Kasumi-1 (cell line): ENCODE results near the gene ST3GAL5.
A peak's percentile ranks its signal among the peaks of the same experiment; 100 is the strongest.
"Not testable (repeated sequence)": the region's sequence is repeated elsewhere in the genome, so short reads cannot be mapped to it uniquely, and the experiment has no call there.

ENCODE experiments used
- DNase-seq, 2 experiments: peaks; one replicate each; lab custom pipeline; 2025; lab: John Stamatoyannopoulos, UW

Gene ST3GAL5

GRCh38 chr2:85888684-85889626 lies at the start of gene ST3GAL5:
TSS of gene ST3GAL5 (minus strand) at chr2:85888990. CDS start at chr2:85888905, 85 bp downstream.
- DNase-seq = peak; percentile 96 to 100

GRCh38 chr2:85938456-85938855 lies 49.7 kb upstream of the ST3GAL5 start:
- DNase-seq = no peak

DNA sequence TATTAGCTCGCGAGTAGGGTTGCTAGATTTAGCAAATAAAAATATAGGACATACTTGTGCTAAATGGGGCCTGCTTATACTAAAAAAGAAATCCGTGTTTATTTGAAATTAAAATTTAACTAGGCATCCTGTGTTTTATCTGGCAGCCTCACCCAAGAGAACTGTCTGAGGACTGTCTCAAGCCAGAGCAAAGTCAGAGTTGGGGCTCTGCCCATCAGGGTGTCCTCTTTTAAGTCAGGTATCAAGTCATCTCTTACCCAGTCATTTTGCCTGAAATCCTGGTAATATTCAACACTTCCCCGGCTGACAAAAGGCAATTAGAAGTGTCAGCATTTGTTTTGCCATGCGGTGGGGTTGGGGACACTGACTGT lies 48.3 kb upstream of the ST3GAL5 start:
- no peak for DNase-seq

DNA sequence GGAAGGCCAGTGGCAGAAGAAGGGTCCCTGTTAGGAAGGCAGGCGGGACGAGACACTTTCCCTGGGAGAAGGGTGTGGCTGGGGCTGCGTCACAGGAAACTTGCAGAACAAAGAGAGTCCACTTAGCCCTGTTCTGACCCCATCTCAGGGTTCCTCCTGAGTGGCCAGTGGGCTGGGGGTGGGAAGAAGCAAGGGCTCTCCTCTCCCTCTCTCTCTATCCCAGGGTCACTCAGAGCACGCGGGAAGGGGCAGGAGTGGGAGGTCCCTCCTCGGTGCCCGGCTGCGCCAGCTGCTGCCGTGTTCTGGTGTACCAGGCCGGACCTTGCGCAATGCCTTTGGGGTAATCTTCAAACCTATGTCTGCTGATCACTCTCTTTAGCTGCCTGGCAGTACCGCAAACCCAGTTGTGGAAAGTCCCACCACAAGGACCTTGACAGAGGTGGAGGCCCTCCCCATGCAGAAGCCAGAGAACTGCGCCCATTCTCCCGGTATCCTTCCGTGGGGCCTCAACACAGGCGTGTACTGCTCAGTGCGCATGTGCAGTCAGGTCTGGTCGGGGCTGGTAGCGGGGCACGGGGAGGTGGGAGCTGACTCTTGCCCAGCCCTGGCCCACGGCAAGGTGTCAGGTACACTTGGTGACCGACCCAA lies 47.8 kb upstream of the ST3GAL5 start:
- DNase-seq = no peak

DNA sequence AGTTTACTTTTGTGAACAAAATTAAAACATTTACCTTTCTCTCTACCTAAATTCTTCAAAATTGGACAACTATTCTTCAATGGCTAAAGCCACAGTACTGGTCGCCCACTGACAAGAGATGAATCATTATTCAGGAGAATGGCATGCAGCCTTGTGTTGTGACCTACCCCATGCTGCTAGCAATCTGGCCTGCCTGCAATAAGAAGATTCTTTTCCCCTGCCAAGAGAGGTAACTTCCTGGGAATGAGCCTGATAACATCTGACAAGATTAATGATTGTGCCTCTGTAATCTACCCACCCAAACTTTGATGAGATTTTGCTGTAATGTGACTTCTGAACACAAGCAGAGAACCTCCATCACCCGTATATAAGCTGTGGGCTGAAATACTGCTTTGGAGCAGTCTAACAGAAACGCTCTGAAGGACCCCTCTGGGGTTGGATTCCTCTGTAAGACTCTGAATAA lies 47.0 kb upstream of the ST3GAL5 start:
- no peak for DNase-seq

GRCh38 chr2:85935170-85935745 lies 46.5 kb upstream of the ST3GAL5 start:
- DNase-seq = no peak

GRCh38 chr2:85933753-85934594 lies 45.2 kb upstream of the ST3GAL5 start:
- DNase-seq = no peak

GRCh38 chr2:85931151-85931550 lies 42.4 kb upstream of the ST3GAL5 start:
- not testable (repeated sequence) for DNase-seq

DNA sequence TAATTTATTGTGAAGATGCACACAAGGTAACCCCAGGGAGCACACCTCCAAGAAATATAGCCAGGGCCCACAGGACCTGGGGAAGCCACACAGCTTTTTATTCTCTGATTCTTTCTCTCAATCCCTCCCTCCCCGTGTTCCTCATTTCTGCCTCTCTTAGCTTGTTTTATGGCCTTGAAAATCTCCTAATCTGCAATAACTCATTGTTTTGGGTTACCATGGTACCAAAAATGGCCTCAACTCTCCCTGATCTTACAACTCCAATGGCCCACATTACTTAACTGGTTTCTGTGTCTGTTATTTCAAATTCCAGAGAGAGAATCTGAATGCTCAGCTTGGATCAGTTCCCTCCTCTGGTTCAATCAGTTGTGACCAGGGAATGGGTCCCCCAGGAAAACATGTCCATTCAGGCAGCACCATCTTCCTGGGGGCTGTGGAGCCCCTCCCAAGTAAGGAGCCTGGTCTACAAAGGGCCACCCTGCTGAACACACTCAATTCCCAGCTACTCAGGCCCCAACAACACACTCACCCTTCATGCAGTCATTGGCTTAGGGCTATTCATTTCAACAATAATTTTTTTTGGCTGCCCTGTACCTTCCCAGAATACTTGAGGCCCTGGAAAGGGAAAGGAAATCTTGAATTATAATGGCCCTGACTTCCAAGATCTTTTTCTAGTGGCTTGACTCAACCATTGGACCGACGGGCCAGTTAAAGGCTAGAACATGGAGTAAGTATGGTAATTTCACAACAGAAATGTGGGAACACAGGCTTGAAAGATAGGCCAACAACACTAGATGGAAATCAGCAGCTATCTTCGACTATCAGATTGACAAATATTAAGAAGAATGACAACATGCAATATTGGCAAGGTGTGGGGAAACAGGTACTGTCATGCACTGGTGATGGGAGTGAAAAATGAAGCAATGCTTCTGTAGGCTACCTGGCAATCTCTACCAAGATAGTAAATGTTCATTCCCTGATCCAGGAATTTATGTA lies 41.6 kb upstream of the ST3GAL5 start:
- no peak for DNase-seq

DNA sequence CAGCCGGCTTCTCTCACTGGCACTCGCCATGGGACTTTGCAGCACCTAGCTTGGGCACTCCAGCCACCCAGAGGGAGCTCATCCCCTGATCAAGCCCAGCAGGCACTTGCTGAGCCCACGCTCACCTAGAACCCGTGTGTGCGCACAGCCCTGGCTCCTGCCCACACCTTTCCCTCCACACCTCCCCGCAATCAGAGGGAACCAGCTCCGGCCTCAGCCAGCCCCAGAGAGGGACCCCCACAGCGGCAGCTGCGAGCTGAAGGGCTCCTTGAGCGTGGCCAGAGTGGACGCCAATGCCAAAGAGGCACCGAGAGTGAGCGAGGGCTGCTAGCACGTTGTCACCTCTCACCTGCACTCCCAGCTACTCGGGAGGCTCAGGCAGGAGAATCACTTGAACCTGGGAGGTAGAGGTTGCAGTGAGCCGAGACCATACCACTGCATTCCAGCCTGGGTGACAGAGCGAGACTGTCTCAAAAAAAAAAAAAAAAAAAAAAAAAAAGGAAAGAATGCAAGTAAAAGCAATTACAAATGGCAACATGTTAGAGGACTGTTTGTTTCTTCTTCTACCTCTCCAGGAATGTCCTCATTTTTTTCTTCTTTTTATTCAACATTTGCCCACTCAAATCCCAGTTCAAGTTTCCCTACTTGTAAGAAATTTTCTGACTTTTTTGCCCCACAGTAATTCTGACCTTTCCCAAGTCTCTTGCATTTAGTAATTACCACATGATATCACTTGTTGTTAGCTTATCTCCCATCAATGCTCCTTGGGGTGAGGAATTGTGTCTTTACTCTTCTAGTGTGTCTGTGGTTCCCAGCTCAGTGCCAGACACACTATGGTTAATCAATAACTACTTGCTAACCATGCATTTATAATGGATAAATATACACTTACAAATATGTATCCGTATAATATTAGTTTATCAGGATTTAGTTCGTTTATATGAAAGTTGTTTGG lies 40.6 kb upstream of the ST3GAL5 start:
- DNase-seq = no peak

DNA sequence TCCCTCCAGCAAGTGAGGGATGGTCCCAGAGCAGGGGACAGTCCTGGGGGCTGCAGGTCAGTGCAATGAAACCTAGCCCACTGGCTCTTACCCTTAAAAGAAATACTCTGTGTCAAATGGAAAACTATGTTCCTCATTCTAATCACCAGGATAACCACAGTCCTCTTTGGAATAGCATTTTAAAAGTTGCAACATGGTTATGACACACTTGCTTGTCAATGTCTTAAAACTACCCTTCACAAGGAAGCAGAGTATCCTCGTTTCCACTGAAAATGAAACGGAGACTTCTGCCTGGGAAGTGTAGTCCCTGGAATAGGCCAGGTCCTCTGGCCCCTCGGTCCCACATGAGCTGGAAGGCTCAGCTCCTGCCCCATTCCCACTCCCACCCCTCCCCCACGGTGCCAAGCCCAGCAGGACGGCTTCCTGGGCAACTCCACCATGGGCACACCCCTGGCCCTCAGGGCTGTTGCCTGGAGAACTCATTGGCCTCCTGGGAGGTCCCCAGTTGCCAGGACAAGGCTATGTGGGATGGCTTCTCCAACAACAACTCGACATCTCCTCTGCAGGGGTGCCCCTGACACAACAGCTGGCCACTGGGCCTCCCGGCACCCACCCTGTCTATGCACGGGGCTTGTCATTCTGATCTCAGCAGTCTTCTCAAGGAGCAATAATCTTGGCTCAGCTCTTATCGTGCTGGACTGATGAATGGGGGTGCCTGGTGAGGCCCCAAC lies 38.3 kb upstream of the ST3GAL5 start:
- no peak for DNase-seq

GRCh38 chr2:85926526-85926925 lies 37.7 kb upstream of the ST3GAL5 start:
- no peak for DNase-seq

DNA sequence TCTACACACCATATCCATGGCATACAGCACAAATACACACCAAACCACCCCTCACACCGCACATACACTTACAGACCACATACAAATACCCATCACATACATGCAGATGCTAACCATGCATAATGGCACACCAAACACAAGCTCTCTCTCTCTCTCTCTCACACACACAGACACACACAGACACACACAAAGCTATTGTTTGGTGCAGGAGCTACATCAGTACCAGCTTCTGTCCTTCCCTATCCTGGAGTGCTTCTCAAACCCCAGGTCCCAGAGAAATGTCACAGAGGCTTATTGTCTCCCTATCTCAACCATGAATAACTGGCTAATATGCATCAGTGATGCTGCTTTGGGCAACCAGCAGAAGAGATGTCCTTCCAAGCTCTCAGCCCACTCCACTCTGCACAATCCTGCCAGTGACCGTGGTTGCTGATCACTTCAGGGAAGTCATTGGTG lies 36.5 kb upstream of the ST3GAL5 start:
- no peak for DNase-seq

GRCh38 chr2:85924522-85924921 lies 35.7 kb upstream of the ST3GAL5 start:
- no peak for DNase-seq

DNA sequence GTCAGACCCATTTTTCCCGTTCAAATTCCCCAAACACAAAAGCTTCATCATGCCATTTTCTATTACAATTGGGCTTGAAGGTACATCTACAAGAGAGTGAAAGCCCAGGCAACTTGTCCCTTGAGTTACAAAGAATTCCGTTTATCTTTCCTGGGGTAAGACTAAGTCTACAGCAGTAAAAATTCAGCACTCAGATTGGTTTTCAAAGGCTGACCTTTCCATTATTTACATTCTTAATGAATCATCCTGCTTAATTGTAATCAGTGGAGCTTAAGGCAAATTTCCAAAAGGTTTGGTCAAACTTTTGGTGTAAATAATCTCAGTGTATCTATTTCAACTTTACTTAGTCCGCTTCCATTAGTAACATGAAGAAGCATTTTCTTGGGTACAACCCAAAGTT lies 33.4 kb upstream of the ST3GAL5 start:
- DNase-seq = no peak

DNA sequence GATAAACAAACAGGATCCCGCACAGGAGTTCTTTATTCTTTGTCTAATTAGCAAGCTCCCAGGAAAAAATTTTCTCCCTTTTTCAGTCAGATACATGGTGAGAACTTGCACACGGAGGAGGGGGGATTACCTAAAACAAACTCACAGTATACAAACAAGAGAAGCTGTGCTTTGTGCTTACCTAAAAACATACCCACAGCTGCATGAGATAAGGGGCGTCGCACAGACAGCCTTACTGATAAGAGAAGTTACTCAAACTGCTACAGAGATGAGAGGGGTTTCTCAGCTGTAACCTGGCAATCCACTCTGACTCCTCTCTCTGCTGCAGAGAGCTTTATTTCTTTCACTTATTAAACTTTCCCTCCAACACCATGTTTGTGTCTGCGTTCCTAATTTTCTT lies 32.9 kb upstream of the ST3GAL5 start:
- DNase-seq = no peak

GRCh38 chr2:85920810-85921545 lies 32.2 kb upstream of the ST3GAL5 start:
- DNase-seq = no peak
